ENCODE data around the gene HOXB4.

HOXB4 gene

DNA sequence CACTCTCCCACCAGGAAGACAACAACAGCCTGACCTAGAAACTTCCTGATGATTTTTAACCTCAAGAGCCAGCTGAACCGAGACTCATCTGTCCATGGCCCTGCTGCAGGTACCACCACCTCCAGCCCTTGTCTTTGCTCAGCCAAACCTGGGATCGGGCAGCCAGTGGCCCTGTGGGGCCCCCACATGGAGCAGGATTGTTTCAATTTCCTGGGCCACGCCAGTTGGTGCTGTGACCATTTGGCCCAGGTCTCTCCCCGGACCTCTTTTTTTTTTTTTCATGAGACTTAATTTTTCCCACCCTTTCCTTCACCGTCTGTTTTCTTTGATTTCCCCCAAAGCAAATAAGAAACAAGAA lies 25.0 kb downstream of the HOXB4 start:
- Histone ChIP-seq H3K4me3 (replicated peaks; ENCODE audit: low read depth, low read length) (no peak overlapping the region), H3K36me3 (ENCODE audit: control insufficient read depth, insufficient read depth, low read length) (no peaks in the 10 kb centered on the region), H3K27me3 (replicated peaks; ENCODE audit: control insufficient read depth, insufficient read depth, low read length) (no peaks in the 10 kb centered on the region)
- no peak for DNase-seq (ENCODE audit: extremely low read depth, insufficient read length)
- TF ChIP-seq, protein P1, sequence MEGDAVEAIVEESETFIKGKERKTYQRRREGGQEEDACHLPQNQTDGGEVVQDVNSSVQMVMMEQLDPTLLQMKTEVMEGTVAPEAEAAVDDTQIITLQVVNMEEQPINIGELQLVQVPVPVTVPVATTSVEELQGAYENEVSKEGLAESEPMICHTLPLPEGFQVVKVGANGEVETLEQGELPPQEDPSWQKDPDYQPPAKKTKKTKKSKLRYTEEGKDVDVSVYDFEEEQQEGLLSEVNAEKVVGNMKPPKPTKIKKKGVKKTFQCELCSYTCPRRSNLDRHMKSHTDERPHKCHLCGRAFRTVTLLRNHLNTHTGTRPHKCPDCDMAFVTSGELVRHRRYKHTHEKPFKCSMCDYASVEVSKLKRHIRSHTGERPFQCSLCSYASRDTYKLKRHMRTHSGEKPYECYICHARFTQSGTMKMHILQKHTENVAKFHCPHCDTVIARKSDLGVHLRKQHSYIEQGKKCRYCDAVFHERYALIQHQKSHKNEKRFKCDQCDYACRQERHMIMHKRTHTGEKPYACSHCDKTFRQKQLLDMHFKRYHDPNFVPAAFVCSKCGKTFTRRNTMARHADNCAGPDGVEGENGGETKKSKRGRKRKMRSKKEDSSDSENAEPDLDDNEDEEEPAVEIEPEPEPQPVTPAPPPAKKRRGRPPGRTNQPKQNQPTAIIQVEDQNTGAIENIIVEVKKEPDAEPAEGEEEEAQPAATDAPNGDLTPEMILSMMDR (IDR thresholded peaks at IDR 0.05; ENCODE audit: insufficient read depth, low read length, poor library complexity, severe bottlenecking) = no peak

DNA sequence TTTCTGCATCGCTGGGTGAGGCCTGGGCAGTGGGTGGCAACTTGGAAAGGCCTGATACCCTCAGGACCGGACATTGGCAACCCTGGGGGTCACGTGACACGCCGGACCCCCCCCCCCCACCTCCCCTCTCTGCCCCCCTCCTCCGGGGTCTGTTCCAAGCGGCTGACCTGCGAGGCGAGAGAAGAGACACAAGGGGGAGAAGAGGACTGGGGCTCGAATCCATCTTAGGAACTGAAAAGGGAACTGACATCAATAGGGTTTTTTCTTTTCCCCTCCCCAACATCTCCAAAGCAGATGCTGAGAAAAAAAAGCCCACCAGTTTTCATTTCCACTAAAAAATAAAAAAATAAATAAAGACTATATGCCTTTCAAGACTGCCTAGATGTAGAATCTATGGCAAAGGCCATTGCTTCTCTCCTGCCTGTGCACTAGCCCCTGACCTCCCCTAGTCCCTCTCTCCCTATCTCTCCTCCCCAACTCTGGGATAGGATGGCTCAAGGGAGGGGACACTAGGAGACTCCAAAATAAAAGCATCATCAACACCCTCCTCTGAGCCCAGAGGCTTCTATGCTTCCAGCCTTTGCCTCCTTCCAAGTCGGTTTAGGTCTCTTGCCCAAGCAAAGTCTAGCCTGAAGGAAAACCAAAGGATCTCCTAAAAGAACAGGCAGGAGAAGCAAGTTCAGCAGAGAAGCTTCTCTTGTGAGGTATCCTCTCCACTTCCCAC lies 25.5 kb downstream of the HOXB4 start:
- Histone ChIP-seq H3K27me3 (replicated peaks; ENCODE audit: control insufficient read depth, insufficient read depth, low read length) (no peaks in the 10 kb centered on the region), H3K36me3 (ENCODE audit: control insufficient read depth, insufficient read depth, low read length) (no peaks in the 10 kb centered on the region), H3K4me3 (replicated peaks; ENCODE audit: low read depth, low read length) (no peak overlapping the region)
- TF ChIP-seq, protein P1 (IDR thresholded peaks at IDR 0.05; ENCODE audit: insufficient read depth, low read length, poor library complexity, severe bottlenecking) = no peak
- no peak for DNase-seq (ENCODE audit: extremely low read depth, insufficient read length)

DNA sequence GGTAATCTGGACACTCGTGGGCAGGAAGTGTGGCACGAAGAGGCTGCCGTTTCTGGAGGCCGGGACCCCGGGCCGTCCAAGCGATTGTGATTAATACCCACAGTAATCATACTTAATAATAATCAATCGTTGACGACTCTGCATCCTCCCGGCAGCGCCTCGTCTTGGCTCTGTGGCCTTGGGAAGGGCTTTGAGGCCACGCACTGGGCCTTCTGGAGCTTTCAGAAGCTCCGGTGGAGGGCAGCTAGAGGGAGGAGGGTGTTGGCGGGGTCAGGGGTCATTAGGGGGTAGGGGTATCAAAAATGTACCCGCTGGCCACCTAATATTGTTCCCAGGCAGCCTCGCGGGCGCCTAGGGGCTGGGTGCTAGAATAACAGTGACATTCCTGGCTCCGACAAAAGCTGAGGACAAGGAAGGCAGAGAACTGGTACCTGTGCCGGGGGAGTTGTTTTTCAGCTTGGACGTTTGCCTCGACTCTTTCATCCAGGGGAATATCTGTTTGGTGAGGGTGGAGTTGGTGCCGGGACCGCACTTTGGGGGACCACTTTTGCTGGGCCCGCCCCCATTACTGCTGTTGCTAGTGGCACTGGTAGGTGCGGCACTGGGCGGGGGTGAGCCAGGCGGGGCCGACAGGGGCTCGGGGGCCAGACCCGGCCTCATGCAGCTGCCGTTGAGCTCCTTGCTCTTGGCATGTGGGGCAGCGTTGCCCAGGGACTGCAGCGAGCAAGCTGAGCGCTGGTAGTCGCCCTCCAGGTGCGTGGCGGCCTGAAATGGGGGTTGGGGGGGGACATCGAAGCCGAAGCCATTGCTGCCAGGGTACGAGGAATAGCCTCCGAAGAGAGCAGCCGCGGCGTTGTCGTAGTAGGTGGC lies 26.3 kb downstream of the HOXB4 start:
- DNase-seq (ENCODE audit: extremely low read depth, insufficient read length) = no peak
- H3K36me3 ChIP-seq (ENCODE audit: control insufficient read depth, insufficient read depth, low read length) = no peaks in the 10 kb centered on the region
- no peaks in the 10 kb centered on the region for H3K27me3 ChIP-seq (replicated peaks; ENCODE audit: control insufficient read depth, insufficient read depth, low read length)
- TF ChIP-seq, protein P1 (IDR thresholded peaks at IDR 0.05; ENCODE audit: insufficient read depth, low read length, poor library complexity, severe bottlenecking) = no peak
- H3K4me3 ChIP-seq (replicated peaks; ENCODE audit: low read depth, low read length) = no peak overlapping the region

DNA sequence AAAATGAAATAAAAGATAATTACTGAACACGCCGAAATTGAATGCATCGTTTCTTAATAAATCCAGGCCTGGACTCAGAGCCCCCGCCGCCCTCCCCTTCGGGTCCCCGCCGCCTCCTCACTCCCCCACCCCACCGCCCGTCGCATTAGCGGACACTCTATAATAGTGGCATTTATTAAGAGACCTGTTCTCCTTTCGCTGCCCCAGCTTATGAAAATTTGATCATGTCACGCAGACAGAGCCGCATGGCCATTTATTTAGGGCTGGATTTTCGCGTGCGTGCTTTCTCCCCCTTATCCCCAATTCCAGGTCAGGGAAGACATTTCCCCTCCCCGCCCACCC lies 27.0 kb downstream of the HOXB4 start:
- Histone ChIP-seq H3K27me3 (replicated peaks; ENCODE audit: control insufficient read depth, insufficient read depth, low read length) (no peaks in the 10 kb centered on the region), H3K4me3 (replicated peaks; ENCODE audit: low read depth, low read length) (no peak overlapping the region), H3K36me3 (ENCODE audit: control insufficient read depth, insufficient read depth, low read length) (no peaks in the 10 kb centered on the region)
- TF ChIP-seq, protein P1 (IDR thresholded peaks at IDR 0.05; ENCODE audit: insufficient read depth, low read length, poor library complexity, severe bottlenecking) = no peak
- no peak for DNase-seq (ENCODE audit: extremely low read depth, insufficient read length)

DNA sequence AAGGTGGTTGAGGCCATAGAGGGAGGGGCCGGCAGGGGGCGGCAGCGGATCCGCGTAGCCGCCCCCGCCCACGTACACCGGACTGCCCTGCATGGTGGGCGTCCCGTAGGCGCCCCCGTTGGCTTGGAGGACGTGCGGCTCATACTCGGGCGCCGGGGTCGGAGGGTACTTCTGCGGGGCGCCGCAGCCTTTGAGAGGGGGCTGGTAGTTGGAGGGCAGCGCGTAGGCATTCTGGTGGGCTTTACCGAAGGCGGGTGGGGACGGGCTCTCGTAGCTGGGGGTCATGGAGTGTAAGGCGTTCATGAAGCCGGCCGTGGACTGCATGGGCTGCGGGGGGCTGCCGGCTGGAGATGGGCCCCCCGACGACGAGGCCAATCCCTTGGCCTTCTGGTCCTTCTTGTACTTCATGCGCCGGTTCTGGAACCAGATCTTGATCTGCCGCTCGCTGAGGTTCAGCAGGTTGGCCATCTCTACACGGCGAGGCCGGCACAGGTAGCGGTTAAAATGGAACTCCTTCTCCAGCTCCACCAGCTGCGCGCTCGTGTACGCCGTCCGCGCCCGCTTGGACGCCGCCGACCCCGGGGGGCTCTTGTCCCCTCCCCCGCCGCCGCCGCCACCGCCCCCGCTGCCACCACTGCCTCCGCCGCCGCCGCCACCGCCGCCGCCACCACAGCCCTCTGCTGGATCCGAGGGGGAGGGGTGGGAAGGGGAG lies 27.5 kb downstream of the HOXB4 start:
- TF ChIP-seq, protein P1 (IDR thresholded peaks at IDR 0.05; ENCODE audit: insufficient read depth, low read length, poor library complexity, severe bottlenecking) = no peak
- H3K36me3 ChIP-seq (ENCODE audit: control insufficient read depth, insufficient read depth, low read length) = no peaks in the 10 kb centered on the region
- H3K4me3 ChIP-seq (replicated peaks; ENCODE audit: low read depth, low read length) = no peak overlapping the region
- no peak for DNase-seq (ENCODE audit: extremely low read depth, insufficient read length)
- H3K27me3 ChIP-seq (replicated peaks; ENCODE audit: control insufficient read depth, insufficient read depth, low read length) = no peaks in the 10 kb centered on the region
